22Rv1 (cell line): ENCODE results near the gene PRKD1.

ENCODE experiments used
- H3K27ac ChIP-seq: fragments of 450-650 bp; 2 replicates; pipeline ENCODE4 v1.5.1; 2017
- ZFX ChIP-seq: fragments of 450-650 bp; IDR thresholded peaks from 2 replicates; pipeline ENCODE4 v1.6.1; 2017; ENCODE audit warnings: antibody characterized with exemption, borderline replicate concordance
- TF ChIP-seq, protein P1 (sequence below): fragments of 450-650 bp; IDR thresholded peaks from 2 replicates; pipeline ENCODE4 v1.5.1; 2017; ENCODE audit warnings: mild to moderate bottlenecking

The PRKD1 gene

DNA sequence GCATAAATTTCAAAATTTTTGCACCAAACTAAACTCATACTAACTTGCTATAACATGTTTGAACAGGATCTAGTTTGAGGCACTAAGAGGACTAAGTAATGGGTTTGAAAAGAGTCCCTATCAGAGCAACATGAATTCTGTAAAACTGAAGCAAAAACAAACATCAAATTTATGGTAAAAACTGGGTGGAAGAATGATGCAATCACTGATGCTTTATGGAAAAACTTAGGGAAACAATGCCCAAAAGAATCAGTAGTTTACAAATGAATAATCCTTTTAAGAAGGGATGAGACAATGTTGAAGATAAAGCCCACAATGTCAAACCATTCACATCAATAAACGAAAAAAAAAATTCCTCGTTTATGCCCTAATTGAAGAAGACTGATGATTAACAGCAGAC is 88.9 kb downstream of the PRKD1 start:
- no peak for TF ChIP-seq ZFX
- TF ChIP-seq, protein P1, sequence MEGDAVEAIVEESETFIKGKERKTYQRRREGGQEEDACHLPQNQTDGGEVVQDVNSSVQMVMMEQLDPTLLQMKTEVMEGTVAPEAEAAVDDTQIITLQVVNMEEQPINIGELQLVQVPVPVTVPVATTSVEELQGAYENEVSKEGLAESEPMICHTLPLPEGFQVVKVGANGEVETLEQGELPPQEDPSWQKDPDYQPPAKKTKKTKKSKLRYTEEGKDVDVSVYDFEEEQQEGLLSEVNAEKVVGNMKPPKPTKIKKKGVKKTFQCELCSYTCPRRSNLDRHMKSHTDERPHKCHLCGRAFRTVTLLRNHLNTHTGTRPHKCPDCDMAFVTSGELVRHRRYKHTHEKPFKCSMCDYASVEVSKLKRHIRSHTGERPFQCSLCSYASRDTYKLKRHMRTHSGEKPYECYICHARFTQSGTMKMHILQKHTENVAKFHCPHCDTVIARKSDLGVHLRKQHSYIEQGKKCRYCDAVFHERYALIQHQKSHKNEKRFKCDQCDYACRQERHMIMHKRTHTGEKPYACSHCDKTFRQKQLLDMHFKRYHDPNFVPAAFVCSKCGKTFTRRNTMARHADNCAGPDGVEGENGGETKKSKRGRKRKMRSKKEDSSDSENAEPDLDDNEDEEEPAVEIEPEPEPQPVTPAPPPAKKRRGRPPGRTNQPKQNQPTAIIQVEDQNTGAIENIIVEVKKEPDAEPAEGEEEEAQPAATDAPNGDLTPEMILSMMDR, result no peak
- H3K27ac ChIP-seq, result no peak overlapping the region

DNA sequence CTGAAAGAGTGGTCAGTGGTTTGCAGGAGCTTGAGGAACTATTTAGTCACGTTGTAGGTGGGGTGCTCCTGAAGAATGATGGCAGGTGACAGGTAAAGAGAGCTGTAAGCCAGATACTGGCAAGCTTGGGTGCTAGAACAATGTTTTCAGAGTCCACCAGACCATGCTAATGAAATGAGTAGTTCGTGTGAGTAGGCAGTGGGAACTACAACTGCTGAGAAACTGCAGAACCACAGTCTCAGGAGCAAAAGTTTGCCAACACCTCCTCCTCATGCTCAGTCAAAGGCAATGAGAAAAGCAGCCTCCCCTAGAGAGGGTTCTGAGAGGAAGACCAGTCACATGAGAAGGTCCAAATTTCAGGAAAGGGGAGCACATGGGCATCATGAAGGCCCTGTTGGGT is 91.3 kb downstream of the PRKD1 start:
- no peak overlapping the region for H3K27ac ChIP-seq
- no peak for TF ChIP-seq ZFX
- TF ChIP-seq, protein P1, result no peak

DNA sequence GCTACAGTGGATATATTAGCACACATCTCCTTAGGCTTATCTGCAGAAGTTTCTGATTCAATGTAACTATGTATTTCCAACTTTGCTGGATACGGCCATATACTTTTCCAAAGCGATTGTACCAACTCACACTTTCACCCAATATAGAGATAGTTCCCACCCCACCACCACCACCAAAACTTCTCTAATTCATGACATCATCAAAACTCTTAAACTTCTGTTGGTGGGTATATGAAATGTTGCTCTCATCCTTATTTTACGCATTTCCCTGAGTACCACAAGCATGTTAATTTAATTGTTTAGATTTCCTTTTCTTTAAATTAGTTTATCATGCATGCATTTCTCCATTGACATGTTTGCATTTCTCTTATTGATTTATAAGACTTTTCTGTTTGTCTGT is 95.6 kb downstream of the PRKD1 start:
- H3K27ac ChIP-seq, result no peak overlapping the region
- TF ChIP-seq, protein P1, result no peak
- no peak for TF ChIP-seq ZFX

- H3K27ac ChIP-seq, result no peak overlapping the region
- TF ChIP-seq, protein P1, result no peak
- no peak for TF ChIP-seq ZFX
These were observed 97.8 kb downstream of the PRKD1 start for GRCh38 chr14:29829851-29830250.

DNA sequence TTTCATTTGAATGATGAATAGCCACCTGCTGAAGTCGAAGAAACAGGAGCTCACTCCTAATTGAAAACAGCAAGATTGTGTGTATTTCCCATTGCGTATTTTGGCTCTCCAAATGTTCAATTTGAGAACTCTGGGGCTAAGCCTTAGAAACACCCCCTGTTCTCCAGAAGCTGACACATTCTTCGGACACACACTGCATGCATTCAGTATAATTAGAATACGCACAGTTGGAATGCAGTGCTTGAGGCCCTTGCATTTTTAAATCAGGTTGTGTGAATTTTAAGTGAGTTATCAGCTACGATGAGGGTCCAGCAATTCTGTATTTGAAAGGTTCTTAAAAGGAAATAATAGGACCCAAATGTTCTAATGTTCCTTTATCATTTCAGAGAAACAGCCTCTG is 103.8 kb downstream of the PRKD1 start:
- TF ChIP-seq ZFX, result no peak
- TF ChIP-seq, protein P1, result no peak
- H3K27ac ChIP-seq, result no peak overlapping the region

DNA sequence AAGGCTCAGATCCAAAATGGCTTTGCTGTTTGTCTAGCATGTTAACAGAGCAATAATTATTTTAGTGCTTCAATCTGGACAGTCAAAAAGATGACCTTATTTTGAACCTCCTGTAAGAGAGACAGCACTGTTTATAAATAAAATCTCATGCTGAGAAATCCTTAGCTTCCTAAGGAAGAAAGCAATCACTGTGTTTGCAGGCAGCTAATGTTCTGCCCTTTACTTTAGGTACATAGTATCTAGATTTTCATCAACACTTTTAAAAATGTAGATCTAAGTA is 105.3 kb downstream of the PRKD1 start:
- peak overlapping the region; percentile 51 for H3K27ac ChIP-seq
- no peak for TF ChIP-seq ZFX
- TF ChIP-seq, protein P1, result no peak

GRCh38 chr14:29821661-29822429 is 105.8 kb downstream of the PRKD1 start:
- peak overlapping the region; percentile 51 for H3K27ac ChIP-seq
- TF ChIP-seq, protein P1, result no peak
- TF ChIP-seq ZFX, result no peak
